Measurements from ENCODE around the gene GLO1. TPM values are rescaled to one million over a fixed set of nuclear protein-coding genes. Genes with fewer than 3 reads are reported as not detected.
"Not testable (repeated sequence)": the region's sequence is repeated elsewhere in the genome, so short reads cannot be mapped to it uniquely, and the experiment has no call there.

Gene GLO1
- total and polyA plus RNA-seq, 2 donors = 67.9 to 160 TPM

DNA sequence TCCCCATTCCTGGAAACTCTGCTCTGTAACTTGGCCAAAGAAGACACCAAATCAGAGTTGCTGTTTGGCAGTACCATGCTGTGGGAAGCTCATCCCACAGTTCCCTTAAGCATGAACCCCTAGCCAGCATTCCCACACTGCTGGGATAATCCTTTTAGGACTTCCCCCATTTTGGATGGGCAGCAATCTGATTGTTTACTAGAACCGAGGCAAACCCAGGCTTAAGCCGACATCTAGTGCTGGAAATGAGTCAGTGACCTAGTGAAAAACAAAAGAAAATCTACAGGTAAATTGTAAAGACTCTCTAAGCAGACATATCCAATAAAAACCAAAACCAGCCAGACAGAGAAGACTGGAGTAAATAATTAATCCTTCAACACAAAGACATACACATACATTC, 17.4 kb upstream of the GLO1 start:
- 8% methylated on average over 2 of the region's 2 CpGs for WGBS
- Histone ChIP-seq H3K4me1 (ENCODE audit: insufficient read depth) (no peaks in the 10 kb centered on the region), H3K4me3 (ENCODE audit: low read depth, low read length) (no peak overlapping the region), H3K36me3 (ENCODE audit: insufficient read depth) (no peaks in the 10 kb centered on the region), H3K27ac (ENCODE audit: low read depth) (no peak overlapping the region)
- DNase-seq (ENCODE audit: extremely low spot score) = no peak

DNA sequence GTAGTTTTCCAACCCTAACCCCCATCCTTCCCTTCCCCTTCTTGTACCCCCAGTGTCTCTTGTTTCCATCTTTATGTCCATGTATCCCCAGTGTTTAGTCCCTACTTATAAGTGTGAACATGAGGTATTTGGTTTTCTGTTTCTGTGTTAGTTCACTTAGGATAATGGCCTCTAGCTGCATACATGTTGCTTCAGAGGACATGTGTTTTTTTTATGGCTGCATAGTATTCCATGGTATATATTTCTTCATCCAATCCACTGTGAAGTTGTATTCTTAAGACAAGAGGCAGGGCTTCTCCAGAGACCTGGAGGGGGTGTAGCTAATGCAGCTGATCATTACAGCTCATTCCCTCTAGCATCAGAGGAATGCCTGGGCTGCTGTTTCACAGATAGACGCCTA, 16.4 kb upstream of the GLO1 start:
- DNase-seq (ENCODE audit: extremely low spot score) = no peak
- Histone ChIP-seq H3K4me1 (ENCODE audit: insufficient read depth) (no peaks in the 10 kb centered on the region), H3K27ac (ENCODE audit: low read depth) (no peak overlapping the region), H3K4me3 (ENCODE audit: low read depth, low read length) (no peak overlapping the region), H3K36me3 (ENCODE audit: insufficient read depth) (no peaks in the 10 kb centered on the region)
- WGBS = 88% methylated on average over 1 of the region's 1 CpG

DNA sequence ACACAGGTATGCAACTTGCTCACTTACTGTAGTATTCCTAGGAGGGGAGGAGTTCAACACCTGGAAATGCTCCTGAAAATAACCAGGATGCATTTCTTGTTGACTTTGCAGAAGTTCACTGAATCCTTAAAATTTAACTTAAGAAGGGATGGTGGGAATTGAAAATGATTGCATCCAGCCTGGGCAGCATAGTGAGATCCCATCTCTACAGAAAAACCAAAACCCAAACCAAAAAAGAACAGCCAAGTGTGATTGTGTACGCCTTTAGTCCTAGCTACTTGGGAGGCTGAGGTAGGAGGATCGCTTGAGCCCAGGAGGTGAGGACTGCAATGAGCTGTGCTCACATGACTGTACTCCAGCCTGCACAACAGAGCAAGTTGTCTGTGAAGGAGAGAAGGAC, 13.9 kb upstream of the GLO1 start:
- Histone ChIP-seq H3K27ac (ENCODE audit: low read depth) (no peak overlapping the region), H3K36me3 (ENCODE audit: insufficient read depth) (no peaks in the 10 kb centered on the region), H3K4me1 (ENCODE audit: insufficient read depth) (no peaks in the 10 kb centered on the region), H3K4me3 (ENCODE audit: low read depth, low read length) (no peak overlapping the region)
- 98% methylated on average over 2 of the region's 2 CpGs for WGBS
- DNase-seq (ENCODE audit: extremely low spot score) = no peak

DNA sequence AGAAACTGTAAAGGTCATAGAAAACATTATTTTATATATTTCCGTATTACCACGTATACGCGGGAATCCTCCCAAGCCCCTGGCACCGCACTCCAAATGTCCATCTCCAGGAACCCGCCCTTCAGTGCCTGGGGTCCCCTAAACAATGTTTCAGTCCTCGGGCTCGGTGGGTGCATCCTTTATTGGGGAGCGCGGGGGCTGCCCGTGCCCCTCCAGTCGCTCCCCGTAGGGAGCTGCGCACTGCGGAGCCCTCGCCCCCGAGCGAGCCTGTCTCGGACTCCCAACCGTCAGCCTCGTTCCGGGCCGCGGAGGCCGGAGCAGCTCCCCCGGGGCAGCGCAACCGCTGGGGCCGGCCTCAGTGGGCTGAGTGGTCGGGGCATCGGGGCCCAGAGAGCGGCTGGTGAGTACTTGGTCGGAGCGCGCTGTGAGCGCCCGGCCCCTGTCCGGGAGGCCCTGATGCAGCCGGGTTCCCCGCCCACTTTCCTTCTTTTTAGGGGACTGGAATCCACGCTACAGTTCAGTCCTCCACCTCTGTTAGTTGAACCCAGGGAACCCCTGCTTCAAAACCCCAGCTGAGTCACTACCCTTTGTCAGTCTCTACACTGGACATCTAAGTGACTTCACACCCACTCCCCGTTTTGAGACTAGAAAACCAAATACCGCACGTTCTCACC, 12.2 kb upstream of the GLO1 start, which contains the start of gene DNAH8:
Gene DNAH8, plus strand, starts transcription at position 296 of the 674 bp plus-strand sequence. CDS start 7,499 bp downstream, outside the sequence.
- Histone ChIP-seq H3K4me3 (ENCODE audit: low read depth, low read length) (peak within 1 kb of the TSS; percentile 38), H3K27ac (ENCODE audit: low read depth) (no peak within 1 kb of the TSS), H3K4me1 (ENCODE audit: insufficient read depth) (no peaks in the 10 kb centered on the region), H3K36me3 (ENCODE audit: insufficient read depth) (no peaks in the 10 kb centered on the region)
- DNase-seq (ENCODE audit: extremely low spot score) = no peak
- WGBS = 5% methylated on average over 44 of the region's 44 CpGs

DNA sequence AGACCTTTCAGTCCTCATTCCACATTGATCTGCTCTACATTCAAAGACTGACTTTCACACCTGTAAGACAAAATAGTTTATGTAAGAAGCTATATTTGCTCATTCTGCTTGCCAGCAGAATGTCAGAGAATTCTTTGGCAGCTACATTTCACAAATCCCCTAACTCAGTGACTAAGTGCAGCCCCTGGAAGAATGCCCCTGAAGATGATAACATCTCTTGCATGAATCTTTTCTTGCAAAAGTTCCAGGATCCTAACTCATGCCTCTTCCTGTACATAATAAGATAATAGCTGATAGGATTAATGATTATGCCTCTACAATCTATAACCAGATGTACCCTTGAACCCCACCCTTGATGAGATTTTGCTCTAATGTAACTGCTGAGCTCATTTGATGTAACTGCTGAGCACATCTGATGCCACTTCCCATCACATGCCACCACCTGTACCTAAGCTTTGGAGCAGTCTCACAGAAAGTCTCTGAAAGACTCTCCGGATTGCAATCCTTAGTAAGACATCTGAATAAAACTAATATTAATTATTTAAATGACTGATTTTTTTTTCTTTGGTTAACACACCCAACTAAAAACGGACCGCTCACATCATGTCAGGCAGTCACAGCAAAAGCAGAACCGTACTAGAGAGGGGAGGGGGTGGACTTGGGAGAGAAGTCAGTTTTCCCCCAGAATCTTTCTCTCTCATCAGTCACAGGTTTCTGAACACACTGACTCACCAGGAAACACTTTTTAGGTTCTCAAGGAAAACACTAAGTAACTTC, 11.5 kb upstream of the GLO1 start:
- Histone ChIP-seq H3K4me3 (ENCODE audit: low read depth, low read length) (no peak overlapping the region), H3K4me1 (ENCODE audit: insufficient read depth) (no peaks in the 10 kb centered on the region), H3K36me3 (ENCODE audit: insufficient read depth) (no peaks in the 10 kb centered on the region), H3K27ac (ENCODE audit: low read depth) (no peak overlapping the region)
- 33% methylated on average over 4 of the region's 4 CpGs for WGBS
- DNase-seq (ENCODE audit: extremely low spot score) = no peak

DNA sequence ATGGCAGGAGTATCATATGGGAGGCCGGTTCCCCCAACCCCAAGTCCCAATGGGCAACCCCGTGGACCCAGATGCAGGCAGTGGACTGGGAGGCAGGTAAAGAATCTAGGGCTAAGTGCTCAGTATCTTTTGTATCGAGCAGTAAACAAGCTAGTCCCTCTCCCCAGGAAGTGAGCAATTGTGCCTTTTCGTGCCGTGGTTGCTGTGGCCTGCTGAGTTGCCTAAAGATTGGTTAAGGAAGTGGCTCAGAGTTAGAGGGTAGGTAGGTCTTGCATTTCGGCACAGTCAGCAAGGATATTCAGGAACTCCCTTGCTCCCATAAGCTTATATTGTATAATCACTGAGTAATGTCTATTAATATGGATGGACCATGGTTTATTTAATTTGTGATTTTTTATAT, 10.9 kb upstream of the GLO1 start:
- Histone ChIP-seq H3K4me1 (ENCODE audit: insufficient read depth) (no peaks in the 10 kb centered on the region), H3K4me3 (ENCODE audit: low read depth, low read length) (no peak overlapping the region), H3K27ac (ENCODE audit: low read depth) (no peak overlapping the region), H3K36me3 (ENCODE audit: insufficient read depth) (no peaks in the 10 kb centered on the region)
- 62% methylated on average over 6 of the region's 6 CpGs for WGBS
- no peak for DNase-seq (ENCODE audit: extremely low spot score)

DNA sequence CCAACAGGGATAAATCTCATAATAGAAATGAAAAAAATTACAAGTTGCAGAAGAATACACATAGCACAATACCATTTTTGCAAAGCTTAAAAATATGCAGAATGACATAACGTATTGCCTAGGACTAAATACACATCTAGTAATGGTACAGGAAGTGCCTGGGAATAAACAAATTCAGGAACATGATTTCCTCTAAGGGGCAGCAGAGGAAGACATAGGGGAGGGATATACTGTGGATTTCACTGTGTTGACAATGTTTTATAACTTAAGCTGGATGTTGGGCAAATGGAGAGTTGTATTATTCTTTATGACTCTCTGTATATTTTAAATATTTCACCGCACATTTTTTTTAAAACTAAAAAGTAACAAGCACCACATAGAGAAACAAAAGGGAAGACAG, 5.6 kb upstream of the GLO1 start:
- H3K36me3 ChIP-seq (ENCODE audit: insufficient read depth) = no peaks in the 10 kb centered on the region
- no peak overlapping the region for H3K4me3 ChIP-seq (ENCODE audit: low read depth, low read length)
- WGBS = 27% methylated on average over 2 of the region's 2 CpGs
- H3K4me1 ChIP-seq (ENCODE audit: insufficient read depth) = no peaks in the 10 kb centered on the region
- no peak overlapping the region for H3K27ac ChIP-seq (ENCODE audit: low read depth)
- DNase-seq (ENCODE audit: extremely low spot score) = no peak

DNA sequence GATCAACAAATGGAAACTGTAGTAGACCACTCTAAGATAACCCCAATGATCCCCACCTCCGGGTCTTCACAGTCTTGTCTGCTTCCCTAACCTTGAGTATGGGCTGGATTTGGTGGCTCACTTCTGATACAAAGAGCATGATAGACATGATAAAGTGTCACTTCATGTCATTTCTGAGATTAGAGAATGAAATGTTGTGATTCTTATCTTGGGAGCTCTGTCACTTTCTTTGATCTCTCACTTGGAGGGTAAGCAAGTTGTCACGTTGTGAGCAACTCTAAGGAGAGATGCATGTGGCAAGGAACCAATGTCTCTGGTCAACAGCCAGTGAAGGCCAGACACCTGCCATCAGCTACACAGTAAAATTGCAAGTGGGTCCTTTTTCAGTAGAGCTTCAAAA, 3.0 kb upstream of the GLO1 start:
- WGBS = 68% methylated on average over 2 of the region's 2 CpGs
- no peaks in the 10 kb centered on the region for H3K36me3 ChIP-seq (ENCODE audit: insufficient read depth)
- H3K27ac ChIP-seq (ENCODE audit: low read depth) = no peak overlapping the region

DNA sequence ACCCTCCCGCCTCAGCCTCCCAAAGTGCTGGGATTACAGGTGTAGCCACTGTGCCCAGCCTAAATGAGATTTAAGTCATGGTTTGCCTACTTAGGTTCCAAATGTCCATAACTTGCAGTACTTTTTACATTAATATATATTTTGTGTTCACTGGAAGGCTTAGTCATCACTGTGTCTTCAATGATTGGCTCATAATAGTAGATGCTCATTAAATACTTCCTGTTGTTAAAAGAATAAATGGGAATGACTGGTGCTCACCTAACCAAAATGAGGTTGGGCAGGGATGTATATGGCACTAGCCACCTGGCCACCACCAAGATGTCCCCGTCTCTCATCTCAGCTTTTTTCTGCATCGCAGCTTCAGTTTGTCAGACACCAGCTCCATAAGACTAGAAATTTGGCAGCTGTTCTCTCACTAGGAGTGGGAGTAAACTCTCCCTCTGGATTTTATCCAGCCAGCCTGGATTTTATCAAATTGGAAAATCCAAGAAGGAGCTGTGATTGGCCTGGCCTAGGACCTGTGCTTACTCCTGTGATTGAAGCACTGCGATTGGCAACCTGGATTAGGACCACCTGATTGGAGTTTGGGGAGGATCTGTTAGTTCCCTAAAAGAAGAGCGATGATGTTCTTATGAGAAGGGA, 1.1 kb upstream of the GLO1 start:
- 57% methylated on average over 5 of the region's 5 CpGs for WGBS

More for the DNA sequence above, 3.0 kb upstream of the GLO1 start:
- no peak for DNase-seq (ENCODE audit: extremely low spot score)
- no peaks in the 10 kb centered on the region for H3K4me1 ChIP-seq (ENCODE audit: insufficient read depth)
- no peak overlapping the region for H3K4me3 ChIP-seq (ENCODE audit: low read depth, low read length)

DNA sequence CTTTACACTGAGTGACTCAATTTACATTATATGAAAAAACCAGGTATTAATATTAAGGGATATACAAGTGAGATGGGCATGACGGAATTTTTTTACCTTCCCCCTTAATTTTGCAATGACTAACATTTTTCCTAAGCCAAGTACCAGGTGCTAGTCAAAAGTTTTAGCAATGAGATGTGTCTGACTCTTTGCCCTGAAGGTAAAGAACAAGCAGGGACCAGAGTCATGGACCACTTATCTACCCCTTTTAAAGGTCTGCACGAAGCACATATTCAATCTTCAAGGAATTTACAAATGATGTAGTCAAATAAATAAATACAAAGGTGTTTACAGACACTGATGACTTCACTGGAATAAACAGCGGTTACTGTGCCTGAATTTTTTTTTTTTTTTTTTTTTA, 1.4 kb downstream of the GLO1 start:
- Histone ChIP-seq H3K27ac (ENCODE audit: low read depth) (no peak overlapping the region), H3K36me3 (ENCODE audit: insufficient read depth) (no peaks in the 10 kb centered on the region), H3K4me1 (ENCODE audit: insufficient read depth) (no peaks in the 10 kb centered on the region), H3K4me3 (ENCODE audit: low read depth, low read length) (no peak overlapping the region)
- 76% methylated on average over 3 of the region's 3 CpGs for WGBS
- no peak for DNase-seq (ENCODE audit: extremely low spot score)

More for the DNA sequence above, 1.1 kb upstream of the GLO1 start:
- Histone ChIP-seq H3K4me1 (ENCODE audit: insufficient read depth) (no peaks in the 10 kb centered on the region), H3K36me3 (ENCODE audit: insufficient read depth) (no peaks in the 10 kb centered on the region), H3K27ac (ENCODE audit: low read depth) (no peak overlapping the region), H3K4me3 (ENCODE audit: low read depth, low read length) (no peak overlapping the region)
- DNase-seq (ENCODE audit: extremely low spot score) = no peak

DNA sequence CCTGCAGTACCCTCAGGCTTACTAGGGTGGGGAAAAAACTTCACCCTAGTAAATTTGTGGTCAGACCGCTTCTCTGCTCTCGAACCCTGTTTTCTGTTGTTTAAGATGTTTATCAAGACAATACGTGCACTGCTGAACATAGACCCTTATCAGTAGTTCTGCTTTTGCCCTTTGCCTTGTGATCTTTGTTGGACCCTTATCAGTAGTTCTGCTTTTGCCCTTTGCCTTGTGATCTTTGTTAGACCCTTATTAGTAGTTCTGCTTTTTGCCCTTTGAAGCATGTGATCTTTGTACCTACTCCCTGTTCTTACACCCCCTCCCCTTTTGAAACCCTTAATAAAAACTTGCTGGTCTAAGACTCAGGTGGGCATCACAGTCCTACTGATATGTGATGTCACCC, 3.2 kb downstream of the GLO1 start:
- 86% methylated on average over 3 of the region's 3 CpGs for WGBS
- not testable (repeated sequence) for H3K27ac ChIP-seq (ENCODE audit: low read depth); H3K36me3 ChIP-seq (ENCODE audit: insufficient read depth); H3K4me1 ChIP-seq (ENCODE audit: insufficient read depth); DNase-seq (ENCODE audit: extremely low spot score); H3K4me3 ChIP-seq (ENCODE audit: low read depth, low read length)

DNA sequence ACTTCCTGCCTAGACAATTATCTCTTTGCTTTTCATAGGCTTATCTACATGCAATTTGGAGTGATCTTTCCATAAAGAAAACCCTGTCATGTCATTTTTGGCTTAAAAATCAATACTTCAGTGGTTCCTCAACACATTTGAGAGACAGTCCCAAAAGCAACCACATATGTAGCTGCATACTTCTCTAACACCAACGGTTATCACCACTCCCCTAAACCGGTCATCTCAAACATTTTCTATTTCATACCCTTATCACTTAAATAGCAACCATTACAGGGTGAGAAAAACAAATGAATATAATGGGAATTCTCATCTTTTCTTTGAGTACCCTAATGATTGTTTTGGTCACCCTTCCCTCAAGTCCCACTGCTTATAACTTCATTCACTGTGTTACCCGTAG, 5.1 kb downstream of the GLO1 start:
- Histone ChIP-seq H3K4me3 (ENCODE audit: low read depth, low read length) (no peak overlapping the region), H3K4me1 (ENCODE audit: insufficient read depth) (no peaks in the 10 kb centered on the region), H3K27ac (ENCODE audit: low read depth) (no peak overlapping the region), H3K36me3 (ENCODE audit: insufficient read depth) (no peaks in the 10 kb centered on the region)
- DNase-seq (ENCODE audit: extremely low spot score) = no peak
- WGBS = 94% methylated on average over 3 of the region's 3 CpGs

DNA sequence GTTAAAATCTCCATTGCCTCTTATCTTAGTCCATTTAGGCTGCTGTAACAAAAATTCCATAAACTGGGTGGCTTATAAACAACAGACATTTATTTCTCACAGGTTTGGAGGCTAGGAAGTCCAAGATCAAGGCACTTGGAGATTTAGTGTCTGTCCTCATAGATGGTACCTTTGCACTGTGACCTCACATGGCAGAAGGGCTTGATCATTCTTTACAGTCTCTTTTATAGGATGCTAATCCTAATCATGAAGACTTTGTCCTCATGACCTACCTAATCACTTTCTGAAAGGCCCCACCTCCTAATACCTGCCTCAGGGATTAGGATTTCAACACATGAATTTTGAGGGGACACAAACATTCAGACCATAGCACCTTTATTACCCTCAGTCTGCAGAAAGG, 6.6 kb downstream of the GLO1 start:
- Histone ChIP-seq H3K36me3 (ENCODE audit: insufficient read depth) (no peaks in the 10 kb centered on the region), H3K27ac (ENCODE audit: low read depth) (no peak overlapping the region), H3K4me3 (ENCODE audit: low read depth, low read length) (no peak overlapping the region), H3K4me1 (ENCODE audit: insufficient read depth) (no peaks in the 10 kb centered on the region)
- DNase-seq (ENCODE audit: extremely low spot score) = no peak

DNA sequence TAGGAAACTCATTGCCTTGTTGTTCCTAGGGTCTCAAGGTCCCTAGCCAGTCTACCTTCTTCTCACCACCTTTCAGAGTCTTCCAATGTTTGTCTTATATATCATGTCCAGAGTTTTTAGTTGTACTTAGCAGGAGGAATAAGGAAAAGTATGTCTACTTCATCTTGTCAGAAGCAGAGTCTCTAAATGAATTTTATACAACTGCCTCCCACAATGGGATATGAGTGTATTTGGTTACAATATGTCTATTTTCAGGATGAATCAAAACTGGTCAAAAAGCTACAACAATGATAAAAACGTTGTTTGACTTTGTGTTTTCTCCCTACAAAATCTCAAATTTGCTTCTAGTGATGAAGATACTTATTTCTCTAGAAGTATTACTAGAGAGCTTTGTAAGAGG, 7.0 kb downstream of the GLO1 start:
- Histone ChIP-seq H3K4me3 (ENCODE audit: low read depth, low read length) (no peak overlapping the region), H3K4me1 (ENCODE audit: insufficient read depth) (no peaks in the 10 kb centered on the region), H3K27ac (ENCODE audit: low read depth) (no peak overlapping the region), H3K36me3 (ENCODE audit: insufficient read depth) (no peaks in the 10 kb centered on the region)
- WGBS = 86% methylated on average over 1 of the region's 1 CpG
- DNase-seq (ENCODE audit: extremely low spot score) = no peak

Data from urinary bladder (tissue), 4 donors.